Stimulated activated CD4-positive, alpha-beta T cell treated with anti-CD3 and anti-CD28 coated beads, Interleukin-2, amount 100 ng/mL, for 4 hours (primary cell): ENCODE data around the gene RARRES1.

Experiments
- DNase-seq: peaks from one replicate; pipeline ENCODE4 v3.0.0-alpha.2; 2020; ENCODE audit warnings: low read depth

Gene RARRES1

GRCh38 chr3:158731938-158732855 is at the start of gene RARRES1:
Gene RARRES1, minus strand, starts transcription at chr3:158732457. Its CDS starts 42 bp downstream, at chr3:158732415.
- no peak for DNase-seq

- DNase-seq, result no peak
Measured at GRCh38 chr3:158781849-158782248, 49.6 kb upstream of the RARRES1 start.

GRCh38 chr3:158781191-158781590 is 48.9 kb upstream of the RARRES1 start:
- DNase-seq, result no peak

GRCh38 chr3:158780766-158781165 is 48.5 kb upstream of the RARRES1 start:
- no peak for DNase-seq

- no peak for DNase-seq
Measured at GRCh38 chr3:158777161-158777873, 45.1 kb upstream of the RARRES1 start.

GRCh38 chr3:158776531-158776930 is 44.3 kb upstream of the RARRES1 start:
- no peak for DNase-seq

GRCh38 chr3:158775426-158776410 is 43.5 kb upstream of the RARRES1 start:
- DNase-seq, result no peak

GRCh38 chr3:158774965-158775364 is 42.7 kb upstream of the RARRES1 start:
- no peak for DNase-seq

- DNase-seq, result no peak
Measured at GRCh38 chr3:158773845-158774830, 41.9 kb upstream of the RARRES1 start.

- DNase-seq, result no peak
Measured at GRCh38 chr3:158773166-158773565, 40.9 kb upstream of the RARRES1 start.

GRCh38 chr3:158771982-158772381 is 39.7 kb upstream of the RARRES1 start:
- no peak for DNase-seq

GRCh38 chr3:158771577-158771976 is 39.3 kb upstream of the RARRES1 start:
- no peak for DNase-seq

GRCh38 chr3:158770741-158771350 is 38.6 kb upstream of the RARRES1 start:
- no peak for DNase-seq

- DNase-seq, result no peak
Measured at GRCh38 chr3:158769952-158770740, 37.9 kb upstream of the RARRES1 start.

- DNase-seq, result no peak
Measured at GRCh38 chr3:158769549-158769948, 37.3 kb upstream of the RARRES1 start.

- DNase-seq, result no peak
Measured at GRCh38 chr3:158768881-158769543, 36.8 kb upstream of the RARRES1 start.

GRCh38 chr3:158768361-158768787 is 36.1 kb upstream of the RARRES1 start:
- DNase-seq, result no peak

- no peak for DNase-seq
Measured at GRCh38 chr3:158766364-158766763, 34.1 kb upstream of the RARRES1 start.
